Measurements from ENCODE around the gene MYO1F. TPM values are rescaled to one million over a fixed set of nuclear protein-coding genes. Genes with fewer than 3 reads are reported as not detected.

The MYO1F gene
- total and polyA plus RNA-seq, 10 of the 15 experiments (the other 5 are each of a cell fraction or from before 2014, with no cell fraction given), result 3.5 to 49.4 (median 31.3) TPM

DNA sequence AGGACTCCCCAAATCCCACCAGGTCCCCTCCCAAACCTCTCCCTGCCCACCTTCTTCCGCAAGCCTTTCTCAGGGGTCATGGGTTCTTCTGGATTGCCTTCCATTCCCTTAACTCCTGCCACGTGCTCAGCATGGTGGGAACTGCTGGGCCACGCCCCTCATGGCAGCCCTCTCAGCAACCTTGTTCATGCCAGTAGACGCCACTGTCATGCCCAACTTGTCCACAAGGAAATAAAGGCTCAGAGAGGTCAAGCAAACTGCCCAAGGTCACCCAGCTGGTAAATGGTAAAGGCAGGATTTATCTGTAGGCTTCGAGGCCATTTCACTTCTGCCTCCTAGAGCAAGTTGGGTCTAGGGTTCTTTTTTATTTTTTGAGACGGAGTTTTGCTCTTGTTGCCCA lies 85.7 kb downstream of the MYO1F start:
- Histone ChIP-seq H3K9me3 (replicated peaks; ENCODE audit: control insufficient read depth, insufficient read depth, low read length) (no peaks in the 10 kb centered on the region), H3K4me2 (ENCODE audit: control insufficient read depth, insufficient read depth) (no peak overlapping the region), H3K27ac (ENCODE audit: control insufficient read depth, insufficient read depth) (no peak overlapping the region), H3K9ac (ENCODE audit: control insufficient read depth, insufficient read depth, low read length) (no peak overlapping the region), H3K27me3 (replicated peaks in 1 of 2; ENCODE audit: control insufficient read depth in 2 of 2, insufficient read depth in 2 of 2, low read length in 1 of 2) (no peaks in the 10 kb centered on the region), H2AFZ (ENCODE audit: control insufficient read depth, low read depth, low read length) (no peak overlapping the region), H4K20me1 (ENCODE audit: control insufficient read depth, insufficient read depth) (no peaks in the 10 kb centered on the region; the same call in 1 of the 2 replicates), H3K4me1 (ENCODE audit: control insufficient read depth, insufficient read depth, low read length) (peaks cover 7% of the 10 kb centered on the region), H3K4me3 (no peak overlapping the region), H3K36me3 (ENCODE audit: control insufficient read depth in 2 of 2, insufficient read depth in 2 of 2, low read length in 1 of 2) (peaks cover 20 to 22% of the 10 kb centered on the region in 2 experiments), H3K79me2 (ENCODE audit: control insufficient read depth, insufficient read depth, low read length) (no peaks in the 10 kb centered on the region)
- DNase-seq (ENCODE audit: low read depth, low spot score) (no peak), ATAC-seq (0 out of 3 replicates have a peak, but pooled peaks have one; percentile 21), FAIRE-seq (no peak)
- in situ Hi-C loops (cut with MboI) (no loop called here), intact Hi-C loops (cut with micrococcal nuclease; ENCODE audit: unreplicated experiment) (no loop called here)
- ChIA-PET RAD21 (ENCODE audit: unreplicated experiment) (no interaction called here), CTCF (interaction anchor here (0.8 kb wide), 1 partner anchor 80 kb away, joined by 3 read pairs; no protein-coding TSS in a partner anchor), POLR2A (no interaction called here), SMC1A (ENCODE audit: uncharacterized antibody, unreplicated experiment) (no interaction called here)
- no TSS peak for BruUV-seq (replicated peaks)
- TF ChIP-seq, protein P1, sequence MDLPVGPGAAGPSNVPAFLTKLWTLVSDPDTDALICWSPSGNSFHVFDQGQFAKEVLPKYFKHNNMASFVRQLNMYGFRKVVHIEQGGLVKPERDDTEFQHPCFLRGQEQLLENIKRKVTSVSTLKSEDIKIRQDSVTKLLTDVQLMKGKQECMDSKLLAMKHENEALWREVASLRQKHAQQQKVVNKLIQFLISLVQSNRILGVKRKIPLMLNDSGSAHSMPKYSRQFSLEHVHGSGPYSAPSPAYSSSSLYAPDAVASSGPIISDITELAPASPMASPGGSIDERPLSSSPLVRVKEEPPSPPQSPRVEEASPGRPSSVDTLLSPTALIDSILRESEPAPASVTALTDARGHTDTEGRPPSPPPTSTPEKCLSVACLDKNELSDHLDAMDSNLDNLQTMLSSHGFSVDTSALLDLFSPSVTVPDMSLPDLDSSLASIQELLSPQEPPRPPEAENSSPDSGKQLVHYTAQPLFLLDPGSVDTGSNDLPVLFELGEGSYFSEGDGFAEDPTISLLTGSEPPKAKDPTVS (IDR thresholded peaks at IDR 0.05; ENCODE audit: low read depth, low read length), result no peak
- TF ChIP-seq ZNF384 (IDR thresholded peaks at IDR 0.05; ENCODE audit: borderline replicate concordance, low read depth, low read length) (no peak), TCF3 (IDR thresholded peaks at IDR 0.05; ENCODE audit: borderline replicate concordance, insufficient read depth, low read depth, low read length) (no peak), MYB (IDR thresholded peaks at IDR 0.05; ENCODE audit: borderline replicate concordance, low read depth, low read length) (no peak), STAT3 (IDR thresholded peaks at IDR 0.05; ENCODE audit: low read depth, low read length) (no peak), TARDBP (IDR thresholded peaks at IDR 0.05; ENCODE audit: borderline replicate concordance) (no peak)
- WGBS (ENCODE audit: insufficient coverage, insufficient replicate concordance, low lambda C conversion rate, missing lambda C conversion rate), result 61% methylated on average over 6 of the region's 6 CpGs

DNA sequence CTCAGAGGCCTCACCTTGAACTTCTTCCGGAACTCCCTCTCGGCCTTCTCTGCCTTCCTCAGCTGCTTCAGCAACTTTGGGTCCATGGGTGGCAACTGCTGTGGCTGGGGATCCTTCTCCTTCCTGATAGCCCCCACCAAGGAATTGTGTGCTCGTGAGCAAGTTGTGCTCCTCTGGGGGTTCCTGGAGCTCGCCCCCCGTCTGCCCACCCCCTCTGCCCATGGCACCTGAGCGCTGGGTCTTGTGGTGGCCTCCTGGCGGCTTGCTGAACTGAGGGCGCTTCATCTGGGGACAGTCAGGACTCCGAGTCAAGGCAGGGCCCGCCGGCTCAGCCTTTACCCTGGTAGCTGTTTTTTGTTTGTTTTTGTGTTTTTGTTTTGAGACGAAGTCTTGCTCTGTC lies 86.4 kb downstream of the MYO1F start:
- Histone ChIP-seq H3K9ac (ENCODE audit: control insufficient read depth, insufficient read depth, low read length) (no peak overlapping the region), H3K9me3 (replicated peaks; ENCODE audit: control insufficient read depth, insufficient read depth, low read length) (no peaks in the 10 kb centered on the region), H3K4me3 (no peak overlapping the region), H3K4me1 (ENCODE audit: control insufficient read depth, insufficient read depth, low read length) (peaks cover 7% of the 10 kb centered on the region), H3K36me3 (ENCODE audit: control insufficient read depth in 2 of 2, insufficient read depth in 2 of 2, low read length in 1 of 2) (peaks cover 23 to 28% of the 10 kb centered on the region in 2 experiments), H2AFZ (ENCODE audit: control insufficient read depth, low read depth, low read length) (no peak overlapping the region), H4K20me1 (ENCODE audit: control insufficient read depth, insufficient read depth) (no peaks in the 10 kb centered on the region; the same call in 1 of the 2 replicates), H3K27ac (ENCODE audit: control insufficient read depth, insufficient read depth) (no peak overlapping the region), H3K79me2 (ENCODE audit: control insufficient read depth, insufficient read depth, low read length) (no peaks in the 10 kb centered on the region), H3K4me2 (ENCODE audit: control insufficient read depth, insufficient read depth) (no peak overlapping the region), H3K27me3 (replicated peaks in 1 of 2; ENCODE audit: control insufficient read depth in 2 of 2, insufficient read depth in 2 of 2, low read length in 1 of 2) (no peaks in the 10 kb centered on the region)
- intact Hi-C loops (cut with micrococcal nuclease; ENCODE audit: unreplicated experiment), result no loop called here
- FAIRE-seq, result no peak
- WGBS (ENCODE audit: insufficient coverage, insufficient replicate concordance, low lambda C conversion rate, missing lambda C conversion rate), result 90% methylated on average over 12 of the region's 12 CpGs
- POLR2A ChIA-PET, result no interaction called here
- RAD21 ChIA-PET (ENCODE audit: unreplicated experiment), result no interaction called here
- in situ Hi-C loops (cut with MboI), result no loop called here
- no peak for ATAC-seq
- no TSS peak for BruUV-seq (replicated peaks)
- CTCF ChIA-PET, result interaction anchor here (0.8 kb wide), 1 partner anchor 79 kb away, joined by 3 read pairs; no protein-coding TSS in a partner anchor
- no peak for DNase-seq (ENCODE audit: low read depth, low spot score)
- SMC1A ChIA-PET (ENCODE audit: uncharacterized antibody, unreplicated experiment), result no interaction called here
- TF ChIP-seq STAT3 (IDR thresholded peaks at IDR 0.05; ENCODE audit: low read depth, low read length), result no peak
- no peak for TF ChIP-seq CBX3 (IDR thresholded peaks at IDR 0.05; ENCODE audit: borderline replicate concordance, low read depth)
- TF ChIP-seq, protein P2, sequence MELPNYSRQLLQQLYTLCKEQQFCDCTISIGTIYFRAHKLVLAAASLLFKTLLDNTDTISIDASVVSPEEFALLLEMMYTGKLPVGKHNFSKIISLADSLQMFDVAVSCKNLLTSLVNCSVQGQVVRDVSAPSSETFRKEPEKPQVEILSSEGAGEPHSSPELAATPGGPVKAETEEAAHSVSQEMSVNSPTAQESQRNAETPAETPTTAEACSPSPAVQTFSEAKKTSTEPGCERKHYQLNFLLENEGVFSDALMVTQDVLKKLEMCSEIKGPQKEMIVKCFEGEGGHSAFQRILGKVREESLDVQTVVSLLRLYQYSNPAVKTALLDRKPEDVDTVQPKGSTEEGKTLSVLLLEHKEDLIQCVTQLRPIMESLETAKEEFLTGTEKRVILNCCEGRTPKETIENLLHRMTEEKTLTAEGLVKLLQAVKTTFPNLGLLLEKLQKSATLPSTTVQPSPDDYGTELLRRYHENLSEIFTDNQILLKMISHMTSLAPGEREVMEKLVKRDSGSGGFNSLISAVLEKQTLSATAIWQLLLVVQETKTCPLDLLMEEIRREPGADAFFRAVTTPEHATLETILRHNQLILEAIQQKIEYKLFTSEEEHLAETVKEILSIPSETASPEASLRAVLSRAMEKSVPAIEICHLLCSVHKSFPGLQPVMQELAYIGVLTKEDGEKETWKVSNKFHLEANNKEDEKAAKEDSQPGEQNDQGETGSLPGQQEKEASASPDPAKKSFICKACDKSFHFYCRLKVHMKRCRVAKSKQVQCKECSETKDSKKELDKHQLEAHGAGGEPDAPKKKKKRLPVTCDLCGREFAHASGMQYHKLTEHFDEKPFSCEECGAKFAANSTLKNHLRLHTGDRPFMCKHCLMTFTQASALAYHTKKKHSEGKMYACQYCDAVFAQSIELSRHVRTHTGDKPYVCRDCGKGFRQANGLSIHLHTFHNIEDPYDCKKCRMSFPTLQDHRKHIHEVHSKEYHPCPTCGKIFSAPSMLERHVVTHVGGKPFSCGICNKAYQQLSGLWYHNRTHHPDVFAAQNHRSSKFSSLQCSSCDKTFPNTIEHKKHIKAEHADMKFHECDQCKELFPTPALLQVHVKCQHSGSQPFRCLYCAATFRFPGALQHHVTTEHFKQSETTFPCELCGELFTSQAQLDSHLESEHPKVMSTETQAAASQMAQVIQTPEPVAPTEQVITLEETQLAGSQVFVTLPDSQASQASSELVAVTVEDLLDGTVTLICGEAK (IDR thresholded peaks at IDR 0.05; ENCODE audit: borderline replicate concordance), result no peak
- TF ChIP-seq BRCA1 (IDR thresholded peaks at IDR 0.05; ENCODE audit: low read depth, low read length), result no peak
- no peak for TF ChIP-seq TCF7 (IDR thresholded peaks at IDR 0.05; ENCODE audit: borderline replicate concordance)
- TF ChIP-seq ZZZ3 (IDR thresholded peaks at IDR 0.05; ENCODE audit: control insufficient read depth, insufficient read length, low read depth), result no peak
